Measurements from ENCODE around the gene SYT6. TPM values are rescaled to one million over a fixed set of nuclear protein-coding genes. Genes with fewer than 3 reads are reported as not detected.

The SYT6 gene, protein sequence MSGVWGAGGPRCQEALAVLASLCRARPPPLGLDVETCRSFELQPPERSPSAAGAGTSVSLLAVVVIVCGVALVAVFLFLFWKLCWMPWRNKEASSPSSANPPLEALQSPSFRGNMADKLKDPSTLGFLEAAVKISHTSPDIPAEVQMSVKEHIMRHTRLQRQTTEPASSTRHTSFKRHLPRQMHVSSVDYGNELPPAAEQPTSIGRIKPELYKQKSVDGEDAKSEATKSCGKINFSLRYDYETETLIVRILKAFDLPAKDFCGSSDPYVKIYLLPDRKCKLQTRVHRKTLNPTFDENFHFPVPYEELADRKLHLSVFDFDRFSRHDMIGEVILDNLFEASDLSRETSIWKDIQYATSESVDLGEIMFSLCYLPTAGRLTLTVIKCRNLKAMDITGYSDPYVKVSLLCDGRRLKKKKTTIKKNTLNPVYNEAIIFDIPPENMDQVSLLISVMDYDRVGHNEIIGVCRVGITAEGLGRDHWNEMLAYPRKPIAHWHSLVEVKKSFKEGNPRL
- not detected in 2 replicates for total RNA-seq

GRCh38 chr1:114153261-114154145 is at the start of gene SYT6:
Gene SYT6, minus strand, starts transcription at chr1:114153869. Its CDS starts 97 bp downstream, at chr1:114153772.

Other genes with a start within 250 kb of the SYT6 start
- gene AP4B1, start 249.1 kb downstream of the SYT6 start, total RNA-seq: 20.7 and 22.7 TPM in 2 replicates
- 2.1 and 2.2 TPM in 2 replicates for gene DCLRE1B, start 248.5 kb downstream of the SYT6 start, total RNA-seq
- gene HIPK1, start 224.5 kb downstream of the SYT6 start, total RNA-seq: 24.6 and 26.7 TPM in 2 replicates
- gene OLFML3, start 174.4 kb downstream of the SYT6 start, total RNA-seq: 0.28 and 0.45 TPM in 2 replicates